ENCODE data around the gene HLF.

Gene HLF, protein sequence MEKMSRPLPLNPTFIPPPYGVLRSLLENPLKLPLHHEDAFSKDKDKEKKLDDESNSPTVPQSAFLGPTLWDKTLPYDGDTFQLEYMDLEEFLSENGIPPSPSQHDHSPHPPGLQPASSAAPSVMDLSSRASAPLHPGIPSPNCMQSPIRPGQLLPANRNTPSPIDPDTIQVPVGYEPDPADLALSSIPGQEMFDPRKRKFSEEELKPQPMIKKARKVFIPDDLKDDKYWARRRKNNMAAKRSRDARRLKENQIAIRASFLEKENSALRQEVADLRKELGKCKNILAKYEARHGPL

DNA sequence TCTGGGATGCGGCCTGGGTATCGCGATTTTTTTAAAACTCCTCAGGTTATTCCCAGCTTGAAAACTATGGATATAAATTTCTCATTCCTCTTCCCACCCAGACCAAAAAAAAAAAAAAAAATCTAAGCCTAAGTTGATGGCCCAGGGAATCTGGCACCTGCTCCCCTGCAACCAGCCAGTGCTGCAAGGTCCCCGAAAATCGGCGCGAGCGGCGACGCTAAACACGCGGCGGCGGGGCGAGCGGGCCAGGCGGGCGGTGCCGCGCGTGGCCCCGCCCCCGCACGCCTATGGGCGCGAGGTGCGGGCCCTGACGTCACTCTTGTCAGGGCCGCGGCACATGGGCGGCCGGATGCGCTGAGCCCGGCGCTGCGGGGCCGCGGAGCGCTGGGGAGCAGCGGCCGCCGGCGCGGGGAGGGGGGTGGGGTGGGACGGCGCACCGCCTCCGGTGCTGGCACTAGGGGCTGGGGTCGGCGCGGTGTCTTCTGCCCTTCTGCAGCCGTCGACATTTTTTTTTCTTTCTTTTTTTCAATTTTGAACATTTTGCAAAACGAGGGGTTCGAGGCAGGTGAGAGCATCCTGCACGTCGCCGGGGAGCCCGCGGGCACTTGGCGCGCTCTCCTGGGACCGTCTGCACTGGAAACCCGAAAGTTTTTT is at the start of gene HLF:
TSS of gene HLF (plus strand) at position 316 of the 654 bp plus-strand sequence. CDS start 525 bp downstream, outside the sequence.
- DNase-seq (ENCODE audit: insufficient read length, low spot score) (peak; percentile 89), FAIRE-seq (peak; percentile 42)

DNA sequence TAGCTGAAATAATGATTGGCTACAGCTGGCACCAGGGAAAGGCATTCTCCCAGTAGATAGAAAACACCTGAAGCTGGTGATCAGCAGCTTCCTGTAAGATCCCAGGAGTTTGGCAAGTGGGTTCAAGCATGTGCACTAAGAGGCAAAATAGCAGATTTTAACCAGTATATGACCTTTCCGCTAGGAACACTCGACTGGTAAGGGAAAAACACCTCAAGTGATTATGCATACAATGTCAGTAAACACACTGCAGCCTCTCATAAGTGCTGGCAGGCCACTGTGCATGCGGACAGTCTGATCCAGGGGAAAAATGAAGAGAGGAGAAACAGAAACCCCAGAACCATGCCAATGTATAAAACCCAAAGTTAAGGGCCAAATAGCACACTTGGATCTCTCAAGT is 49.0 kb upstream of the HLF start:
- FAIRE-seq (no peak), DNase-seq (ENCODE audit: insufficient read length, low spot score) (no peak)

DNA sequence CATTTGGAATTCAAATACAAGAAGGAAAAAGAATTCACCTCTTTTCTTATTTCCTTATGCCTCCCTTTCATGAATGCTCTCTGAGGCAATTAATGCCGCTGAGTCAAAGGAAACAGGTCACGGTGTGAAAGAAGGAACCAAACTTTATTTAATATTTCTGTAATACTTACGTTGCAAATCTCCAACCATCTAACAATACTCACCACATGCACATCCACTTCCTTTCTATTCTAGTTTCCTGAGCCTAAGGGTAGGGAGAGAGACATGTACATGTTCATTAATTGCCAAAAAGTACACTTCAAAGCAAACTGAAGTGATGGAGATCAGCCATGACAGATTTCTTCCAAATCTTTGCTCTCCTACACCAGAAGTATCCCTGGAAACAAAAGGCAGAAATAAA is 47.9 kb upstream of the HLF start:
- FAIRE-seq (no peak), DNase-seq (ENCODE audit: insufficient read length, low spot score) (no peak)

DNA sequence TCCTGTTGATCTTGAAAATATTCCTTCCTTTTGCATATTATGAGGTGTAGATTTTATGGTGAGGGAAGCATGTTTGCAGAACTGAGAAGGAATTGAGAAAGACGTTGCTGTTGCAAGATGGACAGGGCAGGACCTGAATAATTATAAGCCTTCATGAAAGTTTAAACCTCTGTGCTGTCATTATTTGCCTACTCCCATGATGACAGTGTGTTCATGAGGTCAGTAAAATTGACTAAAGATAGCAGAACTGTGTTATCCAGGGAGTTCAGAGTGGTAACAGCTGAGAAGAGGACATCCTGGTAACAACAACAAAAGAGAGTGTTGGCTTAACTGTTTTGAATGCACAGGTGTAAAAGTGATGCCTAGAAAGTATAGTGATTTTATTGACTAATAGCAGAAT is 45.3 kb upstream of the HLF start:
- FAIRE-seq = no peak

DNA sequence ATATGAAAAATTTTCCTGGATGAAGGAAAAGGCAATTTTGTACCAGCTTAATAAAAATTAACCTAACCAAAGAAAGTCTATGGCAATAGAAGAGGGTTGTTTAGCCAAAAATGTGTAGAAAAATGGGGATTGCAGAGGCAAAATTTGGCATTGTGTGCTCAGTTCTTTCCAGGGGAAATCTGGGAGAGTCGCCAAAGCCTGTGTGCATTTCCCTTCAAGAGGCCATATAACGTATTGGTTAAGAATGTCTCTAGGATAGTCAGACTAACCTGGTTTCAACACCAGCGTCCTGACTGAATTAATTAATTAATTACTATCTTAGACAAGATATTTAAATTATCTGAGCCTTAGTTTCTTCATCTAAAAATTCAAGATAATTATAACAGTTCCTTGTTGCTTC is 44.8 kb upstream of the HLF start:
- no peak for FAIRE-seq
- no peak for DNase-seq (ENCODE audit: insufficient read length, low spot score)

More for the DNA sequence above, 45.3 kb upstream of the HLF start:
- DNase-seq (ENCODE audit: insufficient read length, low spot score) = no peak

DNA sequence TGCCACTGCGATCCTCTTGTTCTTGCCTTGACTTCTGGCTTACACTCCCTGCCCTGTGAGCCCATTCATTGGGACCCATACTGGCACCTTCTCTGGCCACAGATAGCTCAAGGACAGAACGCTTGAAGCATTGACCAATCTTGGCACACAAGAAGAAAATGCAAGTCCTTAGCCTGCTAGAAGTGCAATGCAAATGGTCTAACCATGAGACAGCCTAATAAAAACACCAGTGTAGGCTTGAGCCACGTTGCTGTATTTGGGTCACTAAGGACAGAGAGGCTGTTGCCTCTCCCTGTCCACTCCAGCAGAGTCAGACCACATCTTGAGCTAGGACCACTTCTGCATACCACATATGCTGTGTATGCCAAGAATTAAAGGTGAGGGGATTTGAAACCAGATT is 41.2 kb upstream of the HLF start:
- no peak for FAIRE-seq
- no peak for DNase-seq (ENCODE audit: insufficient read length, low spot score)

DNA sequence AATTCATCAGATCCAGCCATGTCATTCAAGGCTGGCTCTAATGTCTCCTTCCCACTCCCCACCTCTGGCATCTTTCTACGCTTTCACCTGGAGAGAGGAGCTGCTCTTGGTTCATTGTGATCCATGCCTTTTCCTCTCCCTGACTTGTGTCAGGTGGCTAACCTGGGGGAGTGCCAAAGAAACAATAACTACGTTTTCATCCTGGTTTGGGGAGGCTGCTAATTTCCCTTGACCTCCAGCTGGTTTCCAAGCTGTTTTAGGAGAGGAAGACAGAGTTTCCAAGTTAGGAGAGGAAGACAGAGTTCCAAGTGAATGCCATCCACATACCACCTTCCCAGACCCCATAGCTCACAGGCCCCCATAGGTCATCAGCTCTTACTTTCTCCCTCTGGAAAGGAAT is 40.0 kb upstream of the HLF start:
- FAIRE-seq (no peak), DNase-seq (ENCODE audit: insufficient read length, low spot score) (no peak)

DNA sequence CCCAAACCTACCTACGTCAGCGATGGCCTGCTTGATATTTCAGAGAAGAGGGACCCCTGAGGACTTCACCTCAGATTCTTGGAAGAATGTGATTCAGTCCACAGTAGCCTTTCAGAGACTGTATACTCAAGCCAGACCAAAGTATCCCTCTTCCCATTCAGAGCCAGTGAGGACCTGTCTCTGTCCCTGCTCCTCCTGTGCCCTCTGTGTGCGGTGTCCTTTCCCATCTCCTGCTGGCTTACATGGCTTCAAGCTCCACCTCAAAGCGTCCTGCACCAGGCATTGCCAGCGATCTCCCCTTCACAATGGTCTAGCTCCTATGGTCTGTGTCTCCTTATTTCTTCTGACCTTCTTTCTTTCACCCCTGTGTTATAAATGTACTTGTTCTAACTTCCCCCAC is 39.5 kb upstream of the HLF start:
- no peak for DNase-seq (ENCODE audit: insufficient read length, low spot score)
- no peak for FAIRE-seq

DNA sequence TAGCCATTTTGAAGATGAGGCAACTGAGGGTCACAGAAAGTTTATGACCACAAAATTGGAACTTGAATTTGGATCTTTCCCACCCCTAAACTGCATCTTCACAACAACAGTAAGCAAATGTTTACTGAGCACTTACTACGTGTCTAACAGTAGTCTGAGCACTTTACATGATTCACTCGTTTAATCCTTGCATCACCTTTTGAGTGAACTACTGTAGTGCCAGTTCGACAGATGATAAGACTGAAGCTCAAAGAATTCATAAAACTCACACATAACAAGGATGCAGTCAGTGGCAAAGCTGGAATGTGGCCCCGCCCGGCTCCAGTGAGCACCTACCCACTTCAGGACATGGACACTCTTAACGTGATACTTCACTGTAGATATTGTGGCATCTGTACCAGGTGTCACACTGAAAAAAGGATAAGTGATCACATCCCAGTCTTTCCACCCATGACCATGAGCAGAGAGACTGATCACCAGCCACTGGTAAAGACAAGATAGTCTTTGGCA is 36.0 kb upstream of the HLF start:
- FAIRE-seq (no peak), DNase-seq (ENCODE audit: insufficient read length, low spot score) (no peak)

DNA sequence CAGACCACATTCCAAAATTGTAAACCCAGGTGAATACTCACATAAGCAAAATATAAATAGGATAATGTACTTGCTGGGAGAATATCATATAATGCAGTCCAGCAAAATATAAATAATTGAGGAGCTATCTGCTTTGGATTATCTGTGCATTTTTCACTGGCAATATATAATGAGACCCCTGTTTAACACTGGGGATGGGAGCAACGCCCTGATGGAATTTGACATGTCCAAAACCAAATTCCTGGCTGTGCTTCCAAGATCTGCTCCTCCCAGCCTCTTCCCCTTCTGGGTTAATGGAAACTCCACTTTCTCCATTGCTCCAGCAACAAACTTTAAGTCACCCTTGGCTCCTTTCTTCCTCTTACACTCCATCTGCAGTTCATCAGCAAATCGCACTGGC is 35.5 kb upstream of the HLF start:
- DNase-seq (ENCODE audit: insufficient read length, low spot score) (no peak), FAIRE-seq (no peak)

DNA sequence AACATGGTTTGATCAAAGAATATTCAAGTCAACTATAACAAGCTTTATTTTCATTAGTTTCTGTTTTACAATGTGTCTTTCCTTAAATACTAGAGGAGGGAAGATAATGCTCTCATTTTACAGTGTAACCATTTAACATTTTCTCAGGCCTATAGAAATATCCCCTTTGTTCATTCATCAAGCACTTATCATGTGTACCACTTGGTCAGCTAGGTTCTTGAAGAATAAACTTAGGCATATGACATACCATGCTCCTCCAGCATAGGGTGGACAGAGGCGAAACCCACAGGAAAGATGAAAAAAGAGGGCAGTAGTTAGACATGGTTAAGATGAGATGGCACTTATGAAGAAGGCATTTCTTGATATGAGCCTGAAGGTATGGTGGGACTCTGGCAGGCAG is 34.0 kb upstream of the HLF start:
- DNase-seq (ENCODE audit: insufficient read length, low spot score) (no peak), FAIRE-seq (no peak)

DNA sequence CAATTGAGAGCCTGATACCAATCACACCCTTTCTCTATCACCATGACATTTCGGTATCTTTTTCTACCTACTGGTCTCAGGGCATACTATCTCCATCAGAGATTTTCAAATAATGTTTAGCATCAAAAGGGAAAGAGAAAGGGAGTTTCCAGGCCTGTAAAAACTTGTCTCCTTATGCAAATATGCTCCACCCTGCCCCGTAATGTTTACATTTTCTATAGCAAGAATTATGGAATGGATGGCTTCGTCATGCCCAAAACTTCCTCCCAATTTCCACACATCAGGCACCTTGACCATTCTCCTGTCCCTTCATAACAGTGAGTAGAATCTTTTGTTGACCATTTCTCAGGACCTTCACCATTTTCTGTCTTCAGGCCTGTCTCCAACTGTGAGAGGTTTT is 30.9 kb upstream of the HLF start:
- DNase-seq (ENCODE audit: insufficient read length, low spot score) = no peak

DNA sequence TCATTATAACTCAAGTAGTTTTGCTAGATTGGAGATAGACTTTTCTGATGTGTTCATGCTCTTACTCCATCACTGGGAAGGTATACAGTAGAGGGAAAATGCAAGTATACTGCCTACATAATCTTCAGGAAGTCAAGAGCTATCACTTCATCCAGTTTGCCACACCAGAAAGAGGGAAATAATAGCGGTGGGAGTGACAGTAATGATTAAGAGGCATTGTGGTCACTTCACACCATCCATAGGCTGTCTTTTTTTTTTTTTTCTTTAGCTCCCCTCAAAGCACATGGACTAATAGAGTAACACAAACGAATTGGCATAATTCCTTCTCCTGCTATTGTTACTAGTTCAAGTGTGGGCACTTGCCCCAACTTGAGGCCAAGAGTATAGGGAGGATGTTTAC is 28.4 kb upstream of the HLF start:
- FAIRE-seq = no peak

More for the DNA sequence above, 30.9 kb upstream of the HLF start:
- FAIRE-seq = no peak

DNA sequence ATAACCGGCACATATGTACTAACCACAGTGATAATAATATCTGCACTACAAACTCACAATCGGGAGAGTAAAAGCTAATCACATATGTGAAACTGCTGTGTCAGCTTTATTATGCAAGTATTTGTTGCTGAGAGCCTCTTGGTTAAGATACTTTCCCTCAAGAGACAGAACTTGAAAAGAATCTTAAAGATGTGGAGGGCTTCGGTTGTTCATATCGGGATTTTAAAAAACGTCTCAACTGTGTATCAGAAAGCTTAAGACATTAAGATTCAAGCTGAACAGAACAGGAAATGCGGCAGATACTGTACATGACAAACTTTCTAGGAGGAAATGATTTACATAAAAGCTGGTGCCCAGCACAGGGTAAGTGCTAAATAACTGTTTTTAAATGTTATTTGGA is 27.5 kb upstream of the HLF start:
- DNase-seq (ENCODE audit: insufficient read length, low spot score) (no peak), FAIRE-seq (no peak)

More for the DNA sequence above, 28.4 kb upstream of the HLF start:
- DNase-seq (ENCODE audit: insufficient read length, low spot score) = no peak

DNA sequence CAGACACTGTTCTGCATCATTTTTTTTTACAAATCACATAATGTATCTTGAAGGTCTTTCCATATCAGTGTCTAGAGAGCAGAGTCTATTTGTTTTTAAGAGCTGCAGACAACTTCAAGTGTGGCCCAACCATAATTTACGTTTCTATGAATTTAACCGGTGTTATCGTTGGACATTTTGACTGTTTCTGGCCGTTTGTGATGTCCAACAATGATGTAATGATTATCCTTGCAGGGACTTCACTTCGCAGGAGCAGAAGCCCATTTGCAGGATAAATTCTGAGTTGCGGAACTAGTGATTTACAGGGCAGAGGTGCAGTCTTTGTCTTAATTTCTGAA is 26.9 kb upstream of the HLF start:
- DNase-seq (ENCODE audit: insufficient read length, low spot score) (no peak), FAIRE-seq (peak; percentile 35)

DNA sequence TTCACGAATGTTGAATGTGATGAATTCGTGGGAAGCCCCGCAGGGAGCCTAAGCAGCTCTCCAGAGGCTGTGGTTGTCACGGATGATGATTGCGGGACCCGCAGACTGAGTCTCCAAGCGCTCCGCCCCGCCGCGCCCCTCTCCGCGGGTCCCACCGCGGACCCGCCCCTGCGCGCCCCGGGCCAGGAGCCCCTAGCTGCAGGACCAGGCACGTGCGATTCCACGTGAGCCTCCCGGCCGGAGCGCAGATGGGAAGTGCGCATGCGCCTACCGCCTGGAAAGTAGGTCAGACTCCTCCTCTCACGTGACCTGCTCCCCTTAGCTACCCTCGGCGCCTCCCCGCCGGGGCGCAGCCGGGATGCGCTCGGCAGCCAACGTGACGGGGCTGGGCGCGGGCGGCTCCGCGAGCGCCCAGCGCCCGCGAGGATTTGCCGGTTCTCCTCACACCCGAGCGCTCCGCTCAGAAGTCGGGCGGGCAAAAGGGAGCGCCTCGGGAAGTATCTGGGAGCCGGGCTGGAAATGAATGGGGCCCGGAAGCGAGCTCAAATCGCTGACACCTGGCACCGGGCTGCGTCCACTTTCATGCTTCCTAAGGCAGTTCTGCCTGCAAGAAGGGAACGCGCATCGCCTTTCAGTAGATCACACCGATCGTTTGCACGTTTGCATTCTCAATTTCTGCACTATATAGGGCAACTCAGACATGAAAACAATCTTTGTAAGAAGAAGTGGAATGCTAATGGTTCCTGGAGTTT is 26.4 kb upstream of the HLF start:
- FAIRE-seq = peak; percentile 91
- peak; percentile 94 for DNase-seq (ENCODE audit: insufficient read length, low spot score)

DNA sequence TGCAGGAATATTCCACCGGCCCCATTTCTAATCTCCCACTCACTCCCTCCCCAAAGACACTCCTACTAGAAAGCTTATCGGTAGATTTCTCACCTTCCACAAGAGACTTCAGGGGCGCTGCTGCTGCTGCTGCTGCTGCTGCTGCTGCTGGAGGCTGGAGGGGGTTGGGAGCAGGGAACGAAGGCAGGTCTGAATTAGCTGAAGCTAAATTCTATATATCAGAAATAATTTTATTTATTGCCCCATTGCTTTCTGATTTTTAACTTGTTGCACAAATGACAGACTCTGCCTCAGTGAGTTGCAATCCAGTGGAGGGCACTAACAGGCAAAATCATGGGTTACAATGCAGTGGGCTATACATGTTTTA is 25.8 kb upstream of the HLF start:
- peak; percentile 45 for FAIRE-seq

DNA sequence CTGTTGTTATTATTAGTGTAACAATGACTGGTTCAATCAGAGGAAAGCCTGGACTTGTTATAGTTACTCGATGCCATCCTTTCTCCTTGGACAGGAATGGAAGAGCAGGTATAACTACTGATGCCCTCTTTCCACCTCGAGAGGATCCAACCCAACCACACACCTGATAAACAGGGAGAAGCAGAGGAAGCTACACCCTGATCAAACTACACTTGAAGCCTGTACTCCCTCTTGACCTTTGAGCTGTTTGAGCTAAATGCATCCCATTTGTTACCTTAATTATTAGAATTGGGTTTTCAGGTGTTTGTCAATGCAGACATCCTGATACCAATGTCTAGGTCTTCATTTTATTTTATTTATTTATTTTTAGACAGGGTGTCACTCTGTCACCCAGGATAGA is 23.7 kb upstream of the HLF start:
- no peak for FAIRE-seq
- no peak for DNase-seq (ENCODE audit: insufficient read length, low spot score)

More for the DNA sequence above, 25.8 kb upstream of the HLF start:
- no peak for DNase-seq (ENCODE audit: insufficient read length, low spot score)

DNA sequence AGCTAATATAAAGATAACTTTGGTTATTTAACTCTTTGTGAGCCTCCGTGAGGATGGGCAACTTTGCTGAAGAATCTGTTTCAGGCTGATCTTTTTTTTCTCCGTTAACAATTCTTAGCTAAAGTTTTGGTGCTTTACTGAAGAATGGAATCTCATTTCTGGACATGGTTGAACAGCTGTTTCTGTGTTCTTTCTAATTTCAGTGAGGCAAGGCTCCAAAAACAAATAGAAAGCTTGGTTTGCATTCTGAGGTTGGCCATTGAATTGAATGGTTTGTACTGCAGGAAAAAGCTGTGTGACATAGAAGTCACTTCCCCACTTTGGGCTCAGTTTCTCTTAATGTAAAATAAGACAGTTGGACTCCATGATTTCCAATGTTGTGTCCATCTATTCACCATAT is 22.3 kb upstream of the HLF start:
- DNase-seq (ENCODE audit: insufficient read length, low spot score) (no peak), FAIRE-seq (no peak)

DNA sequence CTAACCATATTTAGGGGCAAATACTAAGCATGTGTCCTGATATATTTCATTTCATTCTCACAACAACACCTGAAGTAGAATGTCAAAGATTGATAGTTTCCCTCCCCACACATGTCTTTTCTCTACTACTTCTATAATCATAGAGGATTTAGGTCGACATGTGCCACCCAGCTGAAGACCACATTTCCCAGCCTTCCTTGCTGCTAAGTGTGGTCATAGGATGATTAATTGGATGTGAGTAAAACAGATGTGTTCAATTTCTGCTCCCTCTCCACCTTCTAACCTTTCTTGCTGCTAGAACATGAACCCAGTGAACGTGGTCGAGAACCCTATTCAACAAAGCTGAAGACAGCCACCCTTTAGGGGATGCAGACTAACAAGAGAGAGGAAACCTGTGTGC is 18.8 kb upstream of the HLF start:
- FAIRE-seq (no peak), DNase-seq (ENCODE audit: insufficient read length, low spot score) (no peak)

DNA sequence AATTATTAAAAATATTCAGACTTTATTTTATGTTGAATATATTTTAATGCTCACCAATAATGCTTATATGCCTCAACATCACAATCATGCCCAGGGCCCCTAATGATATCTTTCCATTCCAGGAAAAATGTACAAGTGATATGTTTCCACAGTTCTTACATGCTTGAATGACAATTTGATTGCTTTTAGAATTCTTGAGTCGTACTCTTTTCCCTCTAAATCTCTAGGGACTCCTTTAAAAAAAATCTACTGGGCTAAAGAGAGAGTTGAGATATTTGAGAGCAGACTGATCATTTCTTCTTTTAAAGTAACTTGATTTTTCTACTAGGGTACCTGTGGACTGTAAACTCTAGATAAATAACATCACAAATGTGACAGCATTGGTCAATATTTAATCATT is 18.2 kb upstream of the HLF start:
- DNase-seq (ENCODE audit: insufficient read length, low spot score) = no peak
- FAIRE-seq = no peak

DNA sequence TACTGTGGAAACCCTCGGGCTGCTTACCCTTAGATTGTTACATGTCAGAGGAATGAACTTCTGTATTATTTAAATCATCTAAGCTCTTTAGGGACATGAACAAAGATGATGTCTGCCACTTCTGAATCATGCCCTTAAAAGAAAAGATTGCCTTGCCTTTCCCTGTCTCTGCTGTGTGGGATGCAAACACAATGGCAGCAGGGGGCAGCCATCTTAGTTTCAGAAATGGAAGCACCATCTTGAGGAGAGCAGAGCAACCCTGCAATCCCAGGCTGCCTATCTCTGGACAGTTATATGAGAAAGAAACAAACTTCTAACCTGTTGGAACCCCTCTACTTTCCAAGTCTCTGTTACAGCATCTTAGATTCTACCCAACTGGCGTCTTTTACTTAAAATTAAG is 16.7 kb upstream of the HLF start:
- DNase-seq (ENCODE audit: insufficient read length, low spot score) (no peak), FAIRE-seq (no peak)
